Esophagus squamous epithelium (tissue), 4 donors: ENCODE results near the gene ZNF12.
"Not testable (repeated sequence)": the region's sequence is repeated elsewhere in the genome, so short reads cannot be mapped to it uniquely, and the experiment has no call there.

Experiments used
- POLR2A ChIP-seq, 4 donors: fragments of 450-650 bp; IDR thresholded peaks; one replicate each; pipeline ENCODE4 v1.6.1; 2017; ENCODE audit warnings: antibody characterized with exemption in 4 of 4, mild to moderate bottlenecking in 4 of 4, moderate library complexity in 3 of 4
- TF ChIP-seq, protein P1 (sequence below), 6 experiments: fragments of 450-650 bp in 4 of 6; fragments of 200-600 bp in 2 of 6; sonication (generic) in 2 of 6; IDR thresholded peaks; one replicate each; pipeline ENCODE4 v1.5.1; 2016 to 2019; ENCODE audit warnings: antibody characterized with exemption in 6 of 6, mild to moderate bottlenecking in 4 of 6, moderate library complexity in 4 of 6

DNA sequence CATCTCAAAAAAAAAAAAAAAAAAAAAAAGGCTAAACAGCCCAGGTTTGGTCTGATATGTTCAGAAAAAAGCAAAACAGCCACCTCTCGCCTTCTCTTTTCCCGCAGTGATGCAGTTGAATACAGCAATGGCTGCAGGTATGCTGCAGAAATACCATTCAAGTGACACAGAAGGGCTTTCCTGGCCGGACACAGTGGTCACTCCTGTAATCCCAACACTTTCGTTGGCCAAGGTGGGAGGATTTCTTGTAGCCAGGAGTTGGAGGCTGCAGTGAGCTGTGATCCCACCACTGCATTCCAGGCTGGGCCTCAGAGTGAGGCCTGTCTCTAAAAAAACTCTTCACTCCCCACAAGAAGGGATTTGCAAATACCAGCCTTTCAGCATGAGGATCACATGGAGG is 17.6 kb upstream of the ZNF12 start:
- TF ChIP-seq, protein P1, sequence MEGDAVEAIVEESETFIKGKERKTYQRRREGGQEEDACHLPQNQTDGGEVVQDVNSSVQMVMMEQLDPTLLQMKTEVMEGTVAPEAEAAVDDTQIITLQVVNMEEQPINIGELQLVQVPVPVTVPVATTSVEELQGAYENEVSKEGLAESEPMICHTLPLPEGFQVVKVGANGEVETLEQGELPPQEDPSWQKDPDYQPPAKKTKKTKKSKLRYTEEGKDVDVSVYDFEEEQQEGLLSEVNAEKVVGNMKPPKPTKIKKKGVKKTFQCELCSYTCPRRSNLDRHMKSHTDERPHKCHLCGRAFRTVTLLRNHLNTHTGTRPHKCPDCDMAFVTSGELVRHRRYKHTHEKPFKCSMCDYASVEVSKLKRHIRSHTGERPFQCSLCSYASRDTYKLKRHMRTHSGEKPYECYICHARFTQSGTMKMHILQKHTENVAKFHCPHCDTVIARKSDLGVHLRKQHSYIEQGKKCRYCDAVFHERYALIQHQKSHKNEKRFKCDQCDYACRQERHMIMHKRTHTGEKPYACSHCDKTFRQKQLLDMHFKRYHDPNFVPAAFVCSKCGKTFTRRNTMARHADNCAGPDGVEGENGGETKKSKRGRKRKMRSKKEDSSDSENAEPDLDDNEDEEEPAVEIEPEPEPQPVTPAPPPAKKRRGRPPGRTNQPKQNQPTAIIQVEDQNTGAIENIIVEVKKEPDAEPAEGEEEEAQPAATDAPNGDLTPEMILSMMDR (IDR thresholded peaks at IDR 0.05): not testable (repeated sequence)
- TF ChIP-seq POLR2A (IDR thresholded peaks at IDR 0.05): not testable (repeated sequence)
